ENCODE data around the gene GBGT1.

The GBGT1 gene

GRCh38 chr9:133120501-133121197 is 43.1 kb downstream of the GBGT1 start:
- H3K4me1 Mint-ChIP-seq: peaks cover 63% of the 10 kb centered on the region

GRCh38 chr9:133119846-133120500 is 43.7 kb downstream of the GBGT1 start:
- Mint-ChIP-seq H3K27me3 (ENCODE audit: low read depth) (peaks cover 11% of the 10 kb centered on the region), H3K4me1 (peaks cover 63% of the 10 kb centered on the region), H3K4me3 (peak overlapping the region; percentile 80 to 91 (median 88)), H3K36me3 (ENCODE audit: low read depth) (no peaks in the 10 kb centered on the region), H3K9me3 (no peaks in the 10 kb centered on the region), H3K27ac (peak overlapping the region; percentile 68 to 86 (median 82))
- no peak for TF ChIP-seq CTCF (IDR thresholded peaks at IDR 0.05; ENCODE audit: unreplicated experiment in 3 of 3)

More at GRCh38 chr9:133120501-133121197, 43.1 kb downstream of the GBGT1 start:
- TF ChIP-seq CTCF (IDR thresholded peaks at IDR 0.05; ENCODE audit: unreplicated experiment in 3 of 3): no peak
- H3K9me3 Mint-ChIP-seq: no peaks in the 10 kb centered on the region
- peak overlapping the region; percentile 80 to 91 (median 88) for H3K4me3 Mint-ChIP-seq
- H3K27ac Mint-ChIP-seq: no peak overlapping the region
- peaks cover 11% of the 10 kb centered on the region for H3K27me3 Mint-ChIP-seq (ENCODE audit: low read depth)
- no peaks in the 10 kb centered on the region for H3K36me3 Mint-ChIP-seq (ENCODE audit: low read depth)

GRCh38 chr9:133119103-133119845 is 44.4 kb downstream of the GBGT1 start:
- Mint-ChIP-seq H3K36me3 (ENCODE audit: low read depth) (no peaks in the 10 kb centered on the region), H3K4me1 (peaks cover 64% of the 10 kb centered on the region), H3K4me3 (peak overlapping the region; percentile 80 to 91 (median 88)), H3K27ac (peak overlapping the region; percentile 68 to 86 (median 82)), H3K9me3 (no peaks in the 10 kb centered on the region), H3K27me3 (ENCODE audit: low read depth) (peaks cover 7% of the 10 kb centered on the region)
- no peak for TF ChIP-seq CTCF (IDR thresholded peaks at IDR 0.05; ENCODE audit: unreplicated experiment in 3 of 3)

GRCh38 chr9:133118568-133118967 is 45.1 kb downstream of the GBGT1 start:
- H3K4me3 Mint-ChIP-seq: peak overlapping the region; percentile 80 to 91 (median 88)
- H3K27ac Mint-ChIP-seq: peak overlapping the region; percentile 68 to 86 (median 82)
- peaks cover 3% of the 10 kb centered on the region for H3K27me3 Mint-ChIP-seq (ENCODE audit: low read depth)
- peaks cover 64% of the 10 kb centered on the region for H3K4me1 Mint-ChIP-seq
- H3K36me3 Mint-ChIP-seq (ENCODE audit: low read depth): no peaks in the 10 kb centered on the region
- no peak for TF ChIP-seq CTCF (IDR thresholded peaks at IDR 0.05; ENCODE audit: unreplicated experiment in 3 of 3)
- no peaks in the 10 kb centered on the region for H3K9me3 Mint-ChIP-seq

- peak overlapping the region in 2 of 3 experiments; percentile 24 to 30 for H3K4me3 Mint-ChIP-seq
- peaks cover 64% of the 10 kb centered on the region for H3K4me1 Mint-ChIP-seq
- no peaks in the 10 kb centered on the region for H3K36me3 Mint-ChIP-seq (ENCODE audit: low read depth)
- H3K27me3 Mint-ChIP-seq (ENCODE audit: low read depth): peaks cover 3% of the 10 kb centered on the region
- peak overlapping the region in 1 of 3 experiments; percentile 41 for H3K27ac Mint-ChIP-seq
- TF ChIP-seq CTCF (IDR thresholded peaks at IDR 0.05; ENCODE audit: unreplicated experiment in 3 of 3): no peak
- no peaks in the 10 kb centered on the region for H3K9me3 Mint-ChIP-seq
Observed at GRCh38 chr9:133118179-133118520, 45.6 kb downstream of the GBGT1 start.

All from nephron (organoid).